GM23338 (cell line): ENCODE measurements around the gene USP9Y. TPM values are rescaled to one million over a fixed set of nuclear protein-coding genes. Genes with fewer than 3 reads are reported as not detected.

Source experiments
- ATAC-seq: fragments of 200-7000 bp; cut with Tn5 transposase; 3 replicates; pipeline ENCODE4 v1.9.1; 2020
- DNase-seq: peaks from one replicate; pipeline ENCODE4 v3.0.0-alpha.2; 2015; ENCODE audit warnings: low spot score
- H2AFZ ChIP-seq: fragments of 200-600 bp; sonication (generic); 2 replicates; pipeline ENCODE4 v1.8.0; 2016; ENCODE audit warnings: antibody characterized with exemption, mild to moderate bottlenecking, moderate library complexity
- H3F3A ChIP-seq: fragments of 200-600 bp; sonication (generic); replicated peaks from 2 replicates; pipeline ENCODE4 v1.8.0; 2017; ENCODE audit warnings: antibody characterized with exemption, mixed run types, low read depth
- H3K27ac ChIP-seq: fragments of 200-600 bp; sonication (generic); 2 replicates; pipeline ENCODE4 v1.6.1; 2016; ENCODE audit warnings: low read depth
- H3K27me3 ChIP-seq: fragments of 200-600 bp; sonication (generic); 2 replicates; pipeline ENCODE4 v1.8.0; 2016; ENCODE audit warnings: mild to moderate bottlenecking, mixed run types, moderate library complexity; ENCODE audit not compliant: insufficient read depth
- H3K36me3 ChIP-seq: fragments of 200-600 bp; sonication (generic); 2 replicates; pipeline ENCODE4 v1.8.0; 2016; ENCODE audit warnings: mild to moderate bottlenecking; ENCODE audit not compliant: insufficient read depth
- H3K4me1 ChIP-seq: fragments of 200-600 bp; sonication (generic); 2 replicates; pipeline ENCODE4 v1.8.0; 2016; ENCODE audit warnings: mild to moderate bottlenecking, moderate library complexity; ENCODE audit not compliant: insufficient read depth
- H3K4me2 ChIP-seq: fragments of 200-600 bp; sonication (generic); 2 replicates; pipeline ENCODE4 v1.7.1; 2017; ENCODE audit warnings: mixed run types
- H3K4me3 ChIP-seq: fragments of 200-600 bp; sonication (generic); 2 replicates; pipeline ENCODE4 v1.6.1; 2016; ENCODE audit warnings: mixed run types
- H3K79me2 ChIP-seq: fragments of 200-600 bp; sonication (generic); replicated peaks from 2 replicates; pipeline ENCODE4 v1.8.0; 2017; ENCODE audit warnings: mild to moderate bottlenecking; ENCODE audit not compliant: insufficient read depth
- H3K9me2 ChIP-seq: fragments of 200-600 bp; sonication (generic); 2 replicates; pipeline ENCODE4 v1.8.0; 2017; ENCODE audit not compliant: insufficient read depth
- H4K20me1 ChIP-seq: fragments of 200-600 bp; sonication (generic); replicated peaks from 2 replicates; pipeline ENCODE4 v1.8.0; 2017; ENCODE audit warnings: mild to moderate bottlenecking; ENCODE audit not compliant: insufficient read depth
- H3K27ac Mint-ChIP-seq: 2 replicates; pipeline ENCODE4 v1.8.0; 2020; ENCODE audit warnings: inconsistent platforms, mild to moderate bottlenecking, moderate library complexity, mixed read lengths
- H3K27me3 Mint-ChIP-seq: 3 replicates; pipeline ENCODE4 v1.8.0; 2022; ENCODE audit warnings: low read depth, mild to moderate bottlenecking, moderate library complexity, mixed read lengths, inconsistent platforms; ENCODE audit not compliant: insufficient read depth, poor library complexity
- H3K36me3 Mint-ChIP-seq: 3 replicates; pipeline ENCODE4 v1.8.0; 2021; ENCODE audit warnings: low read depth, mild to moderate bottlenecking, inconsistent platforms, moderate library complexity, mixed read lengths
- H3K4me1 Mint-ChIP-seq: 3 replicates; pipeline ENCODE4 v1.8.0; 2020; ENCODE audit warnings: mild to moderate bottlenecking, inconsistent platforms, mixed read lengths
- H3K4me3 Mint-ChIP-seq: 3 replicates; pipeline ENCODE4 v1.8.0; 2021; ENCODE audit warnings: moderate library complexity, mild to moderate bottlenecking, inconsistent platforms, mixed read lengths
- H3K9me3 Mint-ChIP-seq: 3 replicates; pipeline ENCODE4 v1.8.0; 2020; ENCODE audit warnings: moderate library complexity, mild to moderate bottlenecking, inconsistent platforms, mixed read lengths
- CREB1 ChIP-seq: fragments of 250-450 bp; sonication (Bioruptor Pico); IDR thresholded peaks from 2 replicates; pipeline ENCODE4 v1.5.0; 2020; ENCODE audit warnings: low read depth, mild to moderate bottlenecking, moderate library complexity
- CTCF ChIP-seq, 2 experiments: fragments of 200-600 bp in 1 of 2; sonication (generic) in 1 of 2; conservative IDR thresholded peaks; 2 replicates each; pipeline versions ENCODE4 v1.5.1 to v1.6.1; 2016 to 2017; ENCODE audit warnings: antibody characterized with exemption in 2 of 2, low read depth in 2 of 2, mild to moderate bottlenecking in 2 of 2, moderate library complexity in 1 of 2
- ETS1 ChIP-seq: IDR thresholded peaks from 2 replicates; pipeline ENCODE4 v1.6.1; 2016; ENCODE audit warnings: antibody characterized with exemption
- EZH2 ChIP-seq: fragments of 200-600 bp; sonication (generic); IDR thresholded peaks from one replicate; pipeline ENCODE4 v1.8.0; 2017; ENCODE audit warnings: antibody characterized with exemption, mild to moderate bottlenecking, low read depth; ENCODE audit not compliant: unreplicated experiment
- EZH2phosphoT487 ChIP-seq: fragments of 200-600 bp; sonication (generic); IDR thresholded peaks from one replicate; pipeline ENCODE4 v1.8.1; 2018; ENCODE audit warnings: antibody characterized with exemption; ENCODE audit not compliant: unreplicated experiment
- NANOG ChIP-seq: IDR thresholded peaks from 2 replicates; pipeline ENCODE4 v1.6.1; 2016; ENCODE audit warnings: antibody characterized with exemption, borderline replicate concordance
- POLR2AphosphoS5 ChIP-seq: IDR thresholded peaks from 2 replicates; pipeline ENCODE4 v1.6.1; 2016; ENCODE audit warnings: antibody characterized with exemption, low read depth
- REST ChIP-seq: IDR thresholded peaks from one replicate; pipeline ENCODE4 v1.6.1; 2018; ENCODE audit warnings: antibody characterized with exemption; ENCODE audit not compliant: unreplicated experiment
- ZNF462 ChIP-seq: fragments of 250-450 bp; sonication (Bioruptor Pico); IDR thresholded peaks from 2 replicates; pipeline ENCODE4 v1.5.0; 2020; ENCODE audit warnings: mild to moderate bottlenecking, moderate library complexity
- polyA plus RNA-seq: library from polyadenylated mRNA; unstranded; fragments of >200 nt; fragmentation: Nextera tagmentation; extraction: Ambion mirVana; gene quantifications from 2 replicates; pipeline ENCODE4 v1.2.1, GENCODE V29; 2016
- total RNA-seq: library from RNA; depleted of rRNA; stranded (reverse); fragments of >200 nt; shearing (Covaris generic); gene quantifications from 2 replicates; pipeline ENCODE4 v1.2.3, GENCODE V29; 2014

Gene USP9Y
- total and polyA plus RNA-seq, 2 experiments from 2014 or later: 23.7 to 49.0 TPM

GRCh38 chrY:12733625-12734024, 32.6 kb downstream of the USP9Y start:
- Mint-ChIP-seq H3K9me3 (no peaks in the 10 kb centered on the region), H3K36me3 (peaks cover 6% of the 10 kb centered on the region; the same call in 2 of the 3 replicates), H3K4me3 (no peak overlapping the region), H3K27ac (no peak overlapping the region), H3K27me3 (no peaks in the 10 kb centered on the region), H3K4me1 (peaks cover 5% of the 10 kb centered on the region; the same call in 2 of the 3 replicates)
- H3K4me2 ChIP-seq: no peak overlapping the region
- DNase-seq (no peak), ATAC-seq (no peak)
- no peak overlapping the region for H3K4me3 ChIP-seq
- H4K20me1 ChIP-seq: no peaks in the 10 kb centered on the region
- no peaks in the 10 kb centered on the region for H3K36me3 ChIP-seq
- H3K27ac ChIP-seq: no peak overlapping the region
- no peak for TF ChIP-seq NANOG
- no peaks in the 10 kb centered on the region for H3K27me3 ChIP-seq
- H3K79me2 ChIP-seq: peaks cover 16% of the 10 kb centered on the region
- no peaks in the 10 kb centered on the region for H3F3A ChIP-seq
- no peaks in the 10 kb centered on the region for H3K9me2 ChIP-seq
- no peak overlapping the region for H2AFZ ChIP-seq
- no peaks in the 10 kb centered on the region for H3K4me1 ChIP-seq

- Histone ChIP-seq H3K27me3 (no peaks in the 10 kb centered on the region), H3K9me2 (no peaks in the 10 kb centered on the region), H3K79me2 (peaks cover 11% of the 10 kb centered on the region), H3K4me3 (no peak overlapping the region), H3K4me2 (no peak overlapping the region), H3K4me1 (no peaks in the 10 kb centered on the region), H2AFZ (no peak overlapping the region), H3K36me3 (no peaks in the 10 kb centered on the region), H4K20me1 (no peaks in the 10 kb centered on the region), H3F3A (no peaks in the 10 kb centered on the region), H3K27ac (no peak overlapping the region)
- H3K4me3 Mint-ChIP-seq: no peak overlapping the region
- DNase-seq: no peak
- peaks cover 3% of the 10 kb centered on the region; the same call in 2 of the 3 replicates for H3K4me1 Mint-ChIP-seq
- peaks cover 6% of the 10 kb centered on the region; the same call in 2 of the 3 replicates for H3K36me3 Mint-ChIP-seq
- H3K9me3 Mint-ChIP-seq: no peaks in the 10 kb centered on the region
- no peak overlapping the region; the same call in 1 of the 2 replicates for H3K27ac Mint-ChIP-seq
- no peaks in the 10 kb centered on the region for H3K27me3 Mint-ChIP-seq
- ATAC-seq: no peak
- no peak for TF ChIP-seq EZH2
- TF ChIP-seq CREB1 (CRISPR knock-in tag): no peak
- TF ChIP-seq POLR2AphosphoS5: no peak
- no peak for TF ChIP-seq ETS1
- TF ChIP-seq REST: no peak
- TF ChIP-seq NANOG: no peak
- TF ChIP-seq CTCF (conservative IDR thresholded peaks at IDR 0.05; ENCODE audit: low read depth in 2 of 2): no peak
- TF ChIP-seq EZH2phosphoT487: no peak
- no peak for TF ChIP-seq ZNF462 (CRISPR knock-in tag)
These were observed 33.0 kb downstream of the USP9Y start for GRCh38 chrY:12734051-12734450.
